A549 (cell line): ENCODE measurements around the gene PLXNB2. TPM values are rescaled to one million over a fixed set of nuclear protein-coding genes. Genes with fewer than 3 reads are reported as not detected.
A peak's percentile ranks its signal among the peaks of the same experiment; 100 is the strongest.

Experiments
- ATAC-seq, 2 experiments: fragments of 200-7000 bp in 1 of 2; fragments of >200 bp in 1 of 2; cut with Nextera tagmentation in 1 of 2; cut with Tn5 transposase in 1 of 2; 3 replicates each; pipeline versions ENCODE4 v1.8.0 to v1.9.1; 2018 to 2020; ENCODE audit warnings: mild to moderate bottlenecking in 1 of 2, moderate library complexity in 1 of 2
- CTCF ChIA-PET: fragments of 300-600 bp; sonication (Branson Sonifier 250); formaldehyde crosslinking; extraction: SDS; loops from one replicate; lab custom pipeline; 2021; ENCODE audit warnings: antibody characterized with exemption, inconsistent platforms; lab: Yijun Ruan, JAX
- POLR2A ChIA-PET: fragments of 350-600 bp; formaldehyde crosslinking; extraction: SDS; loops from one replicate; lab custom pipeline; 2021; ENCODE audit warnings: antibody characterized with exemption, inconsistent platforms; lab: Yijun Ruan, JAX
- DNase-seq, 2 experiments: peaks; one replicate each; pipeline versions ENCODE4 v3.0.0 to v3.0.0-alpha.2; 2011 to 2016; ENCODE audit warnings: low read depth in 1 of 2, low spot score in 1 of 2
- FAIRE-seq: peaks from 2 replicates; lab custom pipeline; 2011; peaks lifted over from hg19 to GRCh38; lab: Jason Lieb, UNC
- H3K27ac ChIP-seq, 2 experiments: fragments of >200 bp; sonication (Bioruptor Twin); formaldehyde crosslinking; 3 replicates each; pipeline ENCODE4 v1.5.1; 2016 to 2017
- H3K4me1 ChIP-seq: fragments of >200 bp; sonication (Bioruptor Twin); formaldehyde crosslinking; 3 replicates; pipeline ENCODE4 v1.6.1; 2016
- H3K4me2 ChIP-seq: fragments of >200 bp; sonication (Bioruptor Twin); formaldehyde crosslinking; 3 replicates; pipeline ENCODE4 v1.6.1; 2016
- H3K4me3 ChIP-seq: fragments of >200 bp; sonication (Bioruptor Twin); formaldehyde crosslinking; 3 replicates; pipeline ENCODE4 v1.5.1; 2016
- H3K9me3 ChIP-seq: fragments of >200 bp; sonication (Bioruptor Twin); formaldehyde crosslinking; 3 replicates; pipeline ENCODE4 v1.6.1; 2016
- CHD2 ChIP-seq: fragments of 150-350 bp; IDR thresholded peaks from 2 replicates; pipeline ENCODE4 v1.6.1; 2014; ENCODE audit warnings: low read length; ENCODE audit not compliant: partially characterized antibody
- E2F6 ChIP-seq: IDR thresholded peaks from 2 replicates; pipeline ENCODE4 v1.6.1; 2012; ENCODE audit warnings: low read depth, borderline replicate concordance
- EP300 ChIP-seq, 2 experiments: fragments of >200 bp; sonication (Bioruptor Twin); formaldehyde crosslinking; IDR thresholded peaks; 2 replicates in 1 of 2; 3 replicates in 1 of 2; pipeline ENCODE4 v1.6.1; 2016 to 2017
- ESRRA ChIP-seq: fragments of 150-350 bp; IDR thresholded peaks from 2 replicates; pipeline ENCODE4 v1.6.1; 2014; ENCODE audit warnings: mild to moderate bottlenecking, low read length, borderline replicate concordance
- FOSB ChIP-seq: fragments of 250-450 bp; sonication (Bioruptor Pico); IDR thresholded peaks from 2 replicates; pipeline ENCODE4 v1.5.0; 2020; ENCODE audit warnings: mild to moderate bottlenecking, moderate library complexity
- FOXS1 ChIP-seq: fragments of 250-450 bp; sonication (Bioruptor Pico); IDR thresholded peaks from 2 replicates; pipeline ENCODE4 v1.5.0; 2020; ENCODE audit warnings: mild to moderate bottlenecking, moderate library complexity
- GATA3 ChIP-seq: IDR thresholded peaks from 2 replicates; pipeline ENCODE4 v1.6.1; 2012; ENCODE audit warnings: borderline replicate concordance
- HDAC2 ChIP-seq: fragments of 200-600 bp; sonication (generic); IDR thresholded peaks from 2 replicates; pipeline ENCODE4 v1.6.1; 2016
- HEYL ChIP-seq: fragments of 250-450 bp; sonication (Bioruptor Pico); IDR thresholded peaks from 2 replicates; pipeline ENCODE4 v1.8.0; 2021; ENCODE audit warnings: mild to moderate bottlenecking, moderate library complexity
- HOXA7 ChIP-seq: fragments of 250-450 bp; sonication (Bioruptor Pico); IDR thresholded peaks from 2 replicates; pipeline ENCODE4 v1.5.0; 2020; ENCODE audit warnings: mild to moderate bottlenecking, moderate library complexity
- HOXB5 ChIP-seq: fragments of 250-450 bp; sonication (Bioruptor Pico); IDR thresholded peaks from 2 replicates; pipeline ENCODE4 v1.5.0; 2020; ENCODE audit warnings: mild to moderate bottlenecking, moderate library complexity
- MAX ChIP-seq: IDR thresholded peaks from 2 replicates; pipeline ENCODE4 v1.6.1; 2012
- NR3C1 ChIP-seq: fragments of >200 bp; sonication (Bioruptor Twin); formaldehyde crosslinking; IDR thresholded peaks from 3 replicates; pipeline ENCODE4 v1.6.1; 2017
- PHF8 ChIP-seq: fragments of 200-600 bp; sonication (generic); IDR thresholded peaks from 2 replicates; pipeline ENCODE4 v1.6.1; 2016; ENCODE audit warnings: low read depth, mild to moderate bottlenecking, antibody characterized with exemption, moderate library complexity, borderline replicate concordance
- RFX5 ChIP-seq: fragments of 450-650 bp; IDR thresholded peaks from 2 replicates; pipeline ENCODE4 v1.7.1; 2014; ENCODE audit warnings: antibody characterized with exemption, mild to moderate bottlenecking, moderate library complexity
- SREBF2 ChIP-seq: fragments of 450-650 bp; IDR thresholded peaks from 2 replicates; pipeline ENCODE4 v1.6.1; 2014; ENCODE audit warnings: mild to moderate bottlenecking, moderate library complexity
- TFCP2L1 ChIP-seq: fragments of 250-450 bp; sonication (Bioruptor Pico); IDR thresholded peaks from 2 replicates; pipeline ENCODE4 v1.5.0; 2021; ENCODE audit warnings: mild to moderate bottlenecking
- ZNF302 ChIP-seq: fragments of 250-450 bp; sonication (Bioruptor Pico); IDR thresholded peaks from 2 replicates; pipeline ENCODE4 v1.9.0; 2021; ENCODE audit warnings: inconsistent platforms, mild to moderate bottlenecking, moderate library complexity
- ZSCAN20 ChIP-seq: fragments of 250-450 bp; sonication (Bioruptor Pico); IDR thresholded peaks from 2 replicates; pipeline ENCODE4 v1.8.0; 2022; ENCODE audit warnings: mild to moderate bottlenecking, moderate library complexity
- WGBS: methylation state at CpG from one replicate; pipeline ENCODE4 v1.1.6; 2017; ENCODE audit errors: missing lambda C conversion rate; 5-methylcytosine and 5-hydroxymethylcytosine counted together
- polyA plus RNA-seq, 4 experiments: library from polyadenylated mRNA; depleted of rRNA in 3 of 4; stranded (reverse); fragments of >200 nt; fragmentation: RNase III in 1 of 4; extraction: RNeasy Plus Mini Kit Qiagen cat#74134 plus additional on column Dnase treatment in 1 of 4; gene quantifications; 2 replicates in 3 of 4; 3 replicates in 1 of 4; pipeline ENCODE4 v1.2.3, GENCODE V29; 2011 to 2017

The PLXNB2 gene
- polyA plus RNA-seq, 2 of the 4 experiments (the other 2 are of a cell fraction) = 24.6 to 64.4 TPM

GRCh38 chr22:50302041-50302541 lies 5.4 kb downstream of the PLXNB2 start:
- Histone ChIP-seq H3K9me3 (no peaks in the 10 kb centered on the region), H3K4me1 (peaks cover 74% of the 10 kb centered on the region)
- 0 out of 6 replicates have a peak, but pooled peaks of 1 of the 2 experiments have one; percentile 5 for ATAC-seq
- WGBS = 25% methylated on average over 4 of the region's 9 CpGs
- TF ChIP-seq GATA3 (0 out of 2 replicates have a peak, but pooled peaks have one; percentile 21), ZNF302 (no peak), HOXA7 (no peak), CHD2 (no peak), MAX (peak; percentile 20; the same call in 1 of the 2 replicates), ESRRA (no peak), ZSCAN20 (no peak), SREBF2 (no peak)
- TF ChIP-seq, all 56 proteins: peak for 2
- H3K27ac ChIP-seq = peak overlapping the region; percentile 98 to 100
- FAIRE-seq (no peak), DNase-seq (no peak)
- ChIA-PET POLR2A (no interaction called here), CTCF (interaction anchor here (0.8 to 5.7 kb wide), 5 partner anchors 8 to 40 kb away, joined by 3 to 57 read pairs (median 6); partner anchors contain the start of gene DENND6B)
- H3K4me2 ChIP-seq = peak overlapping the region; percentile 96
- no peak overlapping the region for H3K4me3 ChIP-seq

- H3K9me3 ChIP-seq = no peaks in the 10 kb centered on the region
- TF ChIP-seq PHF8 (no peak), TFCP2L1 (CRISPR knock-in tag) (no peak), NR3C1 (no peak), GATA3 (no peak), ZNF302 (no peak), FOSB (no peak), EP300 (IDR thresholded peaks at IDR 0.05) (no peak), HOXB5 (CRISPR knock-in tag) (no peak), RFX5 (no peak)
- FAIRE-seq (no peak), DNase-seq (no peak), ATAC-seq (no peak)
- no peak overlapping the region for H3K4me3 ChIP-seq
- H3K4me2 ChIP-seq = peak overlapping the region; percentile 96
- H3K4me1 ChIP-seq = peaks cover 79% of the 10 kb centered on the region
- ChIA-PET POLR2A (no interaction called here), CTCF (interaction anchor here (1.6 to 5.6 kb wide), 4 partner anchors 25 to 40 kb away, joined by 5 to 33 read pairs (median 8); partner anchors contain the start of gene DENND6B)
- peak overlapping the region; percentile 98 to 100 for H3K27ac ChIP-seq
- WGBS = 29% methylated on average over 1 of the region's 17 CpGs
Observed at GRCh38 chr22:50301581-50301991, 5.9 kb downstream of the PLXNB2 start.

GRCh38 chr22:50300620-50301257 lies 6.7 kb downstream of the PLXNB2 start:
- Histone ChIP-seq H3K4me3 (no peak overlapping the region), H3K27ac (peak overlapping the region in 1 of 2 experiments; percentile 100; a peak in 3 of 6 replicates)
- 89% methylated on average over 9 of the region's 14 CpGs for WGBS

More at GRCh38 chr22:50300620-50301257, 6.7 kb downstream of the PLXNB2 start:
- Histone ChIP-seq H3K4me1 (peaks cover 85% of the 10 kb centered on the region), H3K4me2 (peak overlapping the region; percentile 96; the same call in 2 of the 3 replicates), H3K9me3 (no peaks in the 10 kb centered on the region)
- no peak for TF ChIP-seq E2F6
- no peak for TF ChIP-seq HOXA7
- TF ChIP-seq HEYL (CRISPR knock-in tag) = no peak
- TF ChIP-seq HDAC2 = no peak
- TF ChIP-seq FOXS1 (CRISPR knock-in tag) = no peak
- ChIA-PET CTCF (interaction anchor here (1.7 to 5.6 kb wide), 4 partner anchors 25 to 41 kb away, joined by 5 to 33 read pairs (median 9); partner anchors contain the start of gene DENND6B), POLR2A (no interaction called here)
- FAIRE-seq (no peak), DNase-seq (no peak), ATAC-seq (no peak)
